GM06990 (cell line): ENCODE measurements around the gene GNAI3.

Experiments
- DNase-seq: peaks from one replicate; pipeline ENCODE4 v3.0.0-alpha.2; 2011; ENCODE audit not compliant: insufficient read length; ENCODE audit errors: extremely low read depth
- H3K27me3 ChIP-seq: replicated peaks from 2 replicates; pipeline ENCODE4 v1.6.0; 2011; ENCODE audit warnings: low read length; ENCODE audit not compliant: control insufficient read depth, insufficient read depth
- H3K36me3 ChIP-seq: 2 replicates; pipeline ENCODE4 v1.5.1; 2011; ENCODE audit warnings: low read length; ENCODE audit not compliant: control insufficient read depth, insufficient read depth
- H3K4me3 ChIP-seq: replicated peaks from 2 replicates; pipeline ENCODE4 v1.5.1; 2011; ENCODE audit warnings: low read depth, mild to moderate bottlenecking, control low read depth, low read length
- CTCF ChIP-seq: IDR thresholded peaks from 2 replicates; pipeline ENCODE4 v1.5.1; 2011; ENCODE audit warnings: low read length, control low read depth, mild to moderate bottlenecking, inconsistent platforms; ENCODE audit not compliant: insufficient read depth, poor library complexity, severe bottlenecking

The GNAI3 gene

GRCh38 chr1:109664671-109665070 lies 116.3 kb downstream of the GNAI3 start:
- H3K27me3 ChIP-seq = no peaks in the 10 kb centered on the region
- no peaks in the 10 kb centered on the region; the same call in none of the 2 replicates for H3K36me3 ChIP-seq
- DNase-seq = no peak
- TF ChIP-seq CTCF = no peak
- H3K4me3 ChIP-seq = no peak overlapping the region

GRCh38 chr1:109667452-109668122 lies 119.2 kb downstream of the GNAI3 start, which contains the start of gene GSTM2:
Gene GSTM2 (plus strand): TSS chr1:109668057. CDS start chr1:109668116, 59 bp downstream.
- no peaks in the 10 kb centered on the region for H3K36me3 ChIP-seq
- no peaks in the 10 kb centered on the region for H3K27me3 ChIP-seq
- TF ChIP-seq CTCF = no peak
- peak within 1 kb of the TSS; percentile 48 for H3K4me3 ChIP-seq
- peak; percentile 85 for DNase-seq
